ENCODE results near the gene CISH. TPM values are rescaled to one million over a fixed set of nuclear protein-coding genes. Genes with fewer than 3 reads are reported as not detected.

The CISH gene
- total and polyA plus RNA-seq, 10 of the 15 experiments (the other 5 are each of a cell fraction or from before 2014, with no cell fraction given), result 0.21 to 4.4 (median 1.8) TPM

GRCh38 chr3:50623840-50624474, 12.4 kb upstream of the CISH start:
- peaks cover 0 to 1% of the 10 kb centered on the region in 2 experiments; a peak in 1 of 4 replicates for H3K36me3 ChIP-seq (ENCODE audit: control insufficient read depth in 2 of 2, insufficient read depth in 2 of 2, low read length in 1 of 2)
- ChIA-PET POLR2A (interaction anchor here (0.9 to 1.3 kb wide), 2 partner anchors 11 to 33 kb away, joined by 3 read pairs; no protein-coding TSS in a partner anchor), RAD21 (ENCODE audit: unreplicated experiment) (interaction anchor here (0.9 to 2.0 kb wide), 2 partner anchors 12 to 55 kb away, joined by 3 to 4 read pairs; partner anchors contain the start of genes CISH and HEMK1), CTCF (interaction anchor here (0.6 to 12.7 kb wide), 5 partner anchors 8 to 81 kb away, joined by 3 to 250 read pairs (median 3); partner anchors contain the start of genes CISH and MAPKAPK3), SMC1A (ENCODE audit: uncharacterized antibody, unreplicated experiment) (interaction anchor here (1.0 to 3.5 kb wide), 4 partner anchors 8 to 29 kb away, joined by 3 to 12 read pairs (median 4); no protein-coding TSS in a partner anchor)
- 2% methylated on average over 6 of the region's 6 CpGs for WGBS (ENCODE audit: insufficient coverage, insufficient replicate concordance, low lambda C conversion rate, missing lambda C conversion rate)
- H3K4me1 ChIP-seq (ENCODE audit: control insufficient read depth, insufficient read depth, low read length), result peaks cover 31% of the 10 kb centered on the region
- H3K9ac ChIP-seq (ENCODE audit: control insufficient read depth, insufficient read depth, low read length), result no peak overlapping the region
- in situ Hi-C loops (cut with MboI) (loop anchor here (25.0 kb wide), 1 partner anchor 1063 kb away; no protein-coding TSS in a partner anchor), intact Hi-C loops (cut with micrococcal nuclease; ENCODE audit: unreplicated experiment) (no loop called here)
- peak overlapping the region; percentile 51 for H3K4me2 ChIP-seq (ENCODE audit: control insufficient read depth, insufficient read depth)
- H3K4me3 ChIP-seq, result no peak overlapping the region
- no peak overlapping the region for H2AFZ ChIP-seq (ENCODE audit: control insufficient read depth, low read depth, low read length)
- BruUV-seq (replicated peaks), result no TSS peak
- no peak for DNase-seq (ENCODE audit: low read depth, low spot score)
- no peaks in the 10 kb centered on the region for H3K27me3 ChIP-seq (replicated peaks in 1 of 2; ENCODE audit: control insufficient read depth in 2 of 2, insufficient read depth in 2 of 2, low read length in 1 of 2)
- no peaks in the 10 kb centered on the region for H3K9me3 ChIP-seq (replicated peaks; ENCODE audit: control insufficient read depth, insufficient read depth, low read length)
- peak; percentile 66 for ATAC-seq
- peak overlapping the region; percentile 9; the same call in 1 of the 2 replicates for H3K27ac ChIP-seq (ENCODE audit: control insufficient read depth, insufficient read depth)
- no peaks in the 10 kb centered on the region for H4K20me1 ChIP-seq (ENCODE audit: control insufficient read depth, insufficient read depth)
- no peaks in the 10 kb centered on the region for H3K79me2 ChIP-seq (ENCODE audit: control insufficient read depth, insufficient read depth, low read length)
- FAIRE-seq, result peak; percentile 91
- TF ChIP-seq EED (IDR thresholded peaks at IDR 0.05; ENCODE audit: low read depth), result peak; percentile 84
- TF ChIP-seq SRF (IDR thresholded peaks at IDR 0.05; ENCODE audit: low read depth in 2 of 2, low read length in 2 of 2), result no peak
- TF ChIP-seq TCF3 (IDR thresholded peaks at IDR 0.05; ENCODE audit: borderline replicate concordance, insufficient read depth, low read depth, low read length), result 0 out of 2 replicates have a peak, but pooled peaks have one; percentile 58
- peak; percentile 86 to 93 for TF ChIP-seq BHLHE40 (IDR thresholded peaks at IDR 0.05; ENCODE audit: borderline replicate concordance in 1 of 2, low read depth in 2 of 2, low read length in 1 of 2)
- TF ChIP-seq IKZF1 (conservative IDR thresholded peaks at IDR 0.05), result peak; percentile 88
- no peak for TF ChIP-seq ZNF24 (IDR thresholded peaks at IDR 0.05)
- TF ChIP-seq EGR1 (IDR thresholded peaks at IDR 0.05; ENCODE audit: borderline replicate concordance in 1 of 2, low read depth in 2 of 2, low read length in 2 of 2), result no peak; a peak in 1 of 3 replicates
- no peak for TF ChIP-seq POLR2AphosphoS5 (IDR thresholded peaks at IDR 0.05; ENCODE audit: low read length)
- TF ChIP-seq ETV6 (conservative IDR thresholded peaks at IDR 0.05 in 1 of 2, IDR thresholded peaks at IDR 0.05 in 1 of 2; ENCODE audit: borderline replicate concordance in 1 of 2, low read depth in 1 of 2), result 0 out of 4 replicates have a peak, but pooled peaks of 1 of the 2 experiments have one; percentile 17
- TF ChIP-seq MEF2B (IDR thresholded peaks at IDR 0.05; ENCODE audit: partially characterized antibody, poor library complexity, severe bottlenecking), result peak; percentile 21
- TF ChIP-seq USF1 (IDR thresholded peaks at IDR 0.05; ENCODE audit: borderline replicate concordance, extremely low read length, insufficient read depth, low read depth, low read length), result no peak
- TF ChIP-seq RCOR1 (conservative IDR thresholded peaks at IDR 0.05; ENCODE audit: low read depth, low read length), result no peak
- 0 out of 2 replicates have a peak, but pooled peaks have one; percentile 19 for TF ChIP-seq GATAD2B (conservative IDR thresholded peaks at IDR 0.05; ENCODE audit: low read depth)
- TF ChIP-seq E2F4 (IDR thresholded peaks at IDR 0.05; ENCODE audit: low read depth, low read length), result no peak
- TF ChIP-seq SUZ12 (IDR thresholded peaks at IDR 0.05; ENCODE audit: unreplicated experiment), result no peak
- TF ChIP-seq ATF2 (IDR thresholded peaks at IDR 0.05; ENCODE audit: low read length), result no peak
- TF ChIP-seq NR2C2 (IDR thresholded peaks at IDR 0.05; ENCODE audit: borderline replicate concordance, control insufficient read depth, insufficient read length, low read depth), result no peak
- TF ChIP-seq POU2F2 (IDR thresholded peaks at IDR 0.05; ENCODE audit: borderline replicate concordance, low read depth, low read length), result no peak
- TF ChIP-seq MTA2 (IDR thresholded peaks at IDR 0.05; ENCODE audit: low read depth), result peak; percentile 62; the same call in 1 of the 2 replicates

Data from GM12878 (cell line).